GM23248 (cell line): ENCODE data around the gene SAG. TPM values are rescaled to one million over a fixed set of nuclear protein-coding genes. Genes with fewer than 3 reads are reported as not detected.

Experiments used
- DNase-seq: peaks from one replicate; pipeline ENCODE4 v3.0.0-alpha.2; 2015
- H2AFZ ChIP-seq: fragments of 200-600 bp; sonication (generic); 2 replicates; pipeline ENCODE4 v1.6.1; 2016; ENCODE audit warnings: antibody characterized with exemption
- H3F3A ChIP-seq: fragments of 200-600 bp; sonication (generic); 2 replicates; pipeline ENCODE4 v1.6.1; 2016; ENCODE audit warnings: mild to moderate bottlenecking, antibody characterized with exemption, mixed run types; ENCODE audit not compliant: insufficient read depth
- H3K27ac ChIP-seq: fragments of 200-600 bp; sonication (generic); 2 replicates; pipeline ENCODE4 v1.5.1; 2016; ENCODE audit warnings: mild to moderate bottlenecking
- H3K27me3 ChIP-seq: fragments of 200-600 bp; sonication (generic); replicated peaks from 2 replicates; pipeline ENCODE4 v1.6.1; 2016; ENCODE audit warnings: mild to moderate bottlenecking; ENCODE audit not compliant: insufficient read depth
- H3K36me3 ChIP-seq: fragments of 200-600 bp; sonication (generic); 2 replicates; pipeline ENCODE4 v1.6.1; 2016; ENCODE audit warnings: low read depth, mild to moderate bottlenecking
- H3K4me1 ChIP-seq: fragments of 200-600 bp; sonication (generic); 2 replicates; pipeline ENCODE4 v1.6.1; 2016; ENCODE audit warnings: mild to moderate bottlenecking; ENCODE audit not compliant: insufficient read depth
- H3K4me2 ChIP-seq: fragments of 200-600 bp; sonication (generic); one replicate; pipeline ENCODE4 v1.6.1; 2016; ENCODE audit warnings: mild to moderate bottlenecking; ENCODE audit not compliant: unreplicated experiment
- H3K4me3 ChIP-seq: fragments of 200-600 bp; sonication (generic); 2 replicates; pipeline ENCODE4 v1.5.1; 2016; ENCODE audit warnings: mild to moderate bottlenecking
- H3K79me2 ChIP-seq: fragments of 200-600 bp; sonication (generic); 2 replicates; pipeline ENCODE4 v1.6.1; 2016; ENCODE audit warnings: mild to moderate bottlenecking; ENCODE audit not compliant: insufficient read depth
- H3K9ac ChIP-seq: fragments of 200-600 bp; sonication (generic); 2 replicates; pipeline ENCODE4 v1.6.1; 2016; ENCODE audit warnings: mild to moderate bottlenecking
- H3K9me2 ChIP-seq: fragments of 200-600 bp; sonication (generic); 2 replicates; pipeline ENCODE4 v1.6.1; 2016; ENCODE audit warnings: mixed run types, mild to moderate bottlenecking, moderate library complexity; ENCODE audit not compliant: insufficient read depth
- H3K9me3 ChIP-seq: fragments of 200-600 bp; sonication (generic); one replicate; pipeline ENCODE4 v1.6.1; 2017; ENCODE audit warnings: low read depth
- H4K20me1 ChIP-seq: fragments of 200-600 bp; sonication (generic); 2 replicates; pipeline ENCODE4 v1.6.0; 2016; ENCODE audit not compliant: insufficient read depth
- EZH2 ChIP-seq: fragments of 200-600 bp; sonication (generic); IDR thresholded peaks from 2 replicates; pipeline ENCODE4 v1.6.1; 2018; ENCODE audit warnings: antibody characterized with exemption, mild to moderate bottlenecking; ENCODE audit not compliant: insufficient read depth, poor library complexity, severe bottlenecking
- EZH2phosphoT487 ChIP-seq: fragments of 200-600 bp; sonication (generic); IDR thresholded peaks from 2 replicates; pipeline ENCODE4 v1.6.1; 2018; ENCODE audit warnings: antibody characterized with exemption, moderate library complexity, mild to moderate bottlenecking, low read depth; ENCODE audit not compliant: insufficient read depth
- WGBS, 2 experiments: methylation state at CpG; one replicate each; pipeline ENCODE4 v1.1.6; 2015 to 2017; ENCODE audit warnings: low lambda C conversion rate in 2 of 2, low coverage in 1 of 2; ENCODE audit errors: missing lambda C conversion rate in 2 of 2; 5-methylcytosine and 5-hydroxymethylcytosine counted together
- in situ Hi-C: fragments of 300-500 bp; cut with MboI; formaldehyde crosslinking; loops from 2 replicates; pipeline ENCODE4 v1.15.0; 2020
- polyA plus RNA-seq: library from polyadenylated mRNA; unstranded; fragments of >200 nt; fragmentation: Nextera tagmentation; extraction: Ambion mirVana; gene quantifications from 2 replicates; pipeline ENCODE4 v1.2.1, GENCODE V29; 2016
- small RNA-seq: library from RNA; depleted of rRNA; stranded (forward); fragments of <200 nt; gene quantifications from one replicate; pipeline ENCODE3, GENCODE V24; 2014; ENCODE audit warnings: low read depth, low replicate concordance
- total RNA-seq: library from RNA; depleted of rRNA; stranded (reverse); fragments of >200 nt; shearing (Covaris generic); gene quantifications from 2 replicates; pipeline ENCODE4 v1.2.3, GENCODE V29; 2014; rRNA removed

SAG gene
- total and polyA plus RNA-seq, 2 experiments from 2014 or later, result not detected

DNA sequence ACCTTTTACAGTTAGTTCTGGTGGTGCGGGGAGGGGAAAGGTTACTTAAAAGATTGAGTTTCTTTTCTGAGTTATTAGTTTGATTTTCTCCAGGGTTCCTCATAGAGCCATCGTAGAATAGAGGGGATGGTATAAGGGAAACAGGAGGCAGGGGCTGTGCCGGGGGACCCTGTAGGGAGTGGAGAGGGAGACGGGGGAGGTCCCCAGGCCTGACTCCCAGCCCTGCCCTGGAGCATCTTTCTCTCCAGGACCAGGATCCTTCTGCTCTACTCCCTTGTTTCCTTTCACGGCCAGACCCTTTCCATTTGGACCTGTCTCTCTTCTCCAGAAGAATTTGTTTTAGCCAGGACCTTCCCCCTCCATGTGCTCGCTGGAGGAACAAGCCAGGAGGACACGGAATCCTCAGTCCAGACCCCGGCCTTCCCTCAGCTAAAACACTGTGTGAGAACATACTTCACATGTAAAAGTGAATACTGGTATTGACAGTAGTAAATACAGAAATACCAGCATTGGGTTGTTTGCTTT lies 82.0 kb downstream of the SAG start:
- WGBS, 2 experiments, result 94 to 97% methylated on average over 8 of the region's 8 CpGs
- in situ Hi-C loops, result no loop called here
- Histone ChIP-seq H3K9ac (no peak overlapping the region), H3K9me3 (no peaks in the 10 kb centered on the region), H3K4me3 (no peak overlapping the region), H3K4me1 (peaks cover 22% of the 10 kb centered on the region), H3K9me2 (no peaks in the 10 kb centered on the region), H3K4me2 (no peak overlapping the region), H4K20me1 (no peaks in the 10 kb centered on the region), H2AFZ (no peak overlapping the region), H3F3A (0 out of 2 replicates have a peak, but pooled peaks cover 6% of the 10 kb centered on the region), H3K36me3 (no peaks in the 10 kb centered on the region), H3K27me3 (no peaks in the 10 kb centered on the region), H3K27ac (no peak overlapping the region), H3K79me2 (no peaks in the 10 kb centered on the region)
- TF ChIP-seq EZH2, result no peak
- TF ChIP-seq EZH2phosphoT487, result no peak
- no peak for DNase-seq

DNA sequence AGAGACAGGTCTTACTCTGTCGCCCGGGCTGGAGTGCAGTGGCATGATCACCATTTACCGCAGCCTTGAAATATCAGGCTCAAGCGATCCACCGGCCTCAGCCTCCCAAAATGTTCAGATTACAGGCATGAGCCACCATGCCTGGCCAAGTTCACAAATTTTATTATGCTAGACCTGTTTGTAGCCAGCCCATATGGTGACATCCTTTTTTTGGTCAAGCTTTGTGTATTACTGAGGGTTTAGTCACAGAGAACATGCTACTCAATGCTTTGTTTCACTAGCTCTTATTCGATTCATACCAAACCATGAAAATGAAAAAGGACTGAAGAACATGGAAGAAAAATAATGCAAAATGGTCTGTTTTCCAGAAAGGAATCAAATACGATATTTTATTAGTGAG lies 88.1 kb downstream of the SAG start:
- WGBS, 2 experiments, result 96 to 99% methylated on average over 7 of the region's 7 CpGs
- H3K36me3 ChIP-seq, result no peaks in the 10 kb centered on the region
- no peaks in the 10 kb centered on the region for H3K79me2 ChIP-seq
- H3K4me3 ChIP-seq, result no peak overlapping the region
- no peaks in the 10 kb centered on the region for H4K20me1 ChIP-seq
- no peak overlapping the region for H3K4me2 ChIP-seq
- no peaks in the 10 kb centered on the region for H3F3A ChIP-seq
- no peaks in the 10 kb centered on the region for H3K4me1 ChIP-seq
- H3K27ac ChIP-seq, result no peak overlapping the region
- TF ChIP-seq EZH2phosphoT487 (no peak), EZH2 (no peak)
- no peak overlapping the region for H2AFZ ChIP-seq
- no peaks in the 10 kb centered on the region for H3K27me3 ChIP-seq
- H3K9ac ChIP-seq, result no peak overlapping the region
- DNase-seq, result no peak
- H3K9me2 ChIP-seq, result no peaks in the 10 kb centered on the region
- in situ Hi-C loops, result no loop called here
- no peaks in the 10 kb centered on the region for H3K9me3 ChIP-seq

Small RNA genes within 50 kb of the gene (small RNA-seq; reads per million reads assigned to genes)
- not detected for gene RF00019
- 6.4 reads per million, percentile 82 among the genes with 10 or more reads in this experiment for gene SCARNA5
- gene SCARNA6, result 1.4 reads per million, percentile 54 among the genes with 10 or more reads in this experiment

Other genes starting within 250 kb of the SAG start
- not detected in 2 replicates for gene INPP5D, start 247.5 kb upstream of the SAG start, total RNA-seq
- 0.13 and 0.23 TPM in 2 replicates for gene INPP5D, start 247.5 kb upstream of the SAG start, polyA plus RNA-seq
- gene ATG16L1, start 56.1 kb upstream of the SAG start, total RNA-seq, result 17.2 and 18.5 TPM in 2 replicates
- 16.2 and 16.7 TPM in 2 replicates for gene ATG16L1, start 56.1 kb upstream of the SAG start, polyA plus RNA-seq
- 4.0 and 5.1 TPM in 2 replicates for gene DGKD, start 46.7 kb downstream of the SAG start, total RNA-seq
- 2.7 and 3.9 TPM in 2 replicates for gene DGKD, start 46.7 kb downstream of the SAG start, polyA plus RNA-seq